Ishikawa (cell line): ENCODE measurements around the gene RNF31.

ENCODE experiments used
- CEBPB ChIP-seq: IDR thresholded peaks from 2 replicates; pipeline ENCODE4 v1.6.1; 2012
- CREB1 ChIP-seq: IDR thresholded peaks from 2 replicates; pipeline ENCODE4 v1.6.1; 2012; ENCODE audit warnings: low read depth
- EGR1 ChIP-seq: IDR thresholded peaks from 2 replicates; pipeline ENCODE4 v1.6.1; 2012
- EP300 ChIP-seq: IDR thresholded peaks from 2 replicates; pipeline ENCODE4 v1.6.1; 2012; ENCODE audit warnings: borderline replicate concordance
- FOXM1 ChIP-seq: IDR thresholded peaks from 2 replicates; pipeline ENCODE4 v1.6.1; 2012; ENCODE audit warnings: low read depth, borderline replicate concordance
- NFIC ChIP-seq: IDR thresholded peaks from 2 replicates; pipeline ENCODE4 v1.6.1; 2012
- RAD21 ChIP-seq: IDR thresholded peaks from 2 replicates; pipeline ENCODE4 v1.6.1; 2012; ENCODE audit warnings: low read depth
- TAF1 ChIP-seq: IDR thresholded peaks from 2 replicates; pipeline ENCODE4 v1.6.1; 2012; ENCODE audit warnings: low read depth, mild to moderate bottlenecking
- TCF12 ChIP-seq: IDR thresholded peaks from 2 replicates; pipeline ENCODE4 v1.6.1; 2012; ENCODE audit warnings: low read depth
- TEAD4 ChIP-seq: IDR thresholded peaks from 2 replicates; pipeline ENCODE4 v1.6.1; 2012
- YY1 ChIP-seq: IDR thresholded peaks from 2 replicates; pipeline ENCODE4 v1.6.1; 2012; ENCODE audit warnings: low read depth
- ZBTB7A ChIP-seq: IDR thresholded peaks from 2 replicates; pipeline ENCODE4 v1.6.1; 2012; ENCODE audit warnings: low read depth
- TF ChIP-seq, protein P1 (sequence below): IDR thresholded peaks from 2 replicates; pipeline ENCODE4 v1.6.1; 2012
- TF ChIP-seq, protein P2 (sequence below): IDR thresholded peaks from 2 replicates; pipeline ENCODE4 v1.6.1; 2012
- TF ChIP-seq, protein P3 (sequence below): IDR thresholded peaks from 2 replicates; pipeline ENCODE4 v1.6.1; 2012; ENCODE audit warnings: low read depth, mild to moderate bottlenecking

RNF31 gene

DNA sequence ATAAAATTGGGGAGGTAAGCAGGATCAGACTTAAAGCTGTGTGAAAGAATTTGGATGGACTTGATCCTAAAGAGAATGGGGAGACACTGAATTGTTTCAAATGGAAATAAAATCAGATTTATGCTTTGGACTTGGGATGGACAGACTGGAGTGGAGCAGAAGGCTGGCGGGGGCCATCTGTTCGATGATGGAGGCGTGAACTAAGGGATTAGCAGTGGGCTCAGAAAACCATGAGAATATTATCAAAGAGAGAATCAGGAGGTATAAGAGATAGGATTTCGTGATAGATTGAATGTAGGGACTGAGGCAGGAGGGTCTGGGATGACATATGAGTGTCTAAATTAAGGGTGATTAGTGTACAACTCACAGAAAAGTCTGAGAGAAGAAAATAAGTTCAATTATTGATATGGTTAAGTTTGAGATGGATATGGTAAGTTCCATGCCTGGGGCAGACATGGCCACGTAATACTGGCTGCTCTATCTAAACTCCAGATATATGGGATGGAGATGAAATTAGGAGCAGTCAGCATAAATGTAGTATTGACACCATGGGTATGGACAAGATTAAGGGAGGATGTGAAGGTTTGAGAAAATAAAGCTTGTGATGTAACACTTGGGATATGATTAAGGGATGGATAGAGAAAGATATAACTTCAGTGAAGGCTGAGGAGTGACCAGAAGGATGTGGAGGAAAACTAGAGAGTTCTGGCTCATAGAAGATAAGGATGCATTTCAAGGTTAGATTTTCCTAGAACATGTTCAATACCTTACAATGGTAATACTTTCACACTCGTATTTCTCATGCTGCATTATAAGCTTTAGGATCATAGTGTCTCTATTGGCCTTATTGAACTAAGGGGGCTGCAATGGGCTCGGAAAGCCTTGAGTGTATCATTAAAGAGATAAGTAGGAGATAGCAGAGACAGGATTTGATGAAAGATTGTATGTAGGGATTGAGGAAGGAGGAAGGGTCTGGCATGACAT is 57.2 kb downstream of the RNF31 start:
- no peak for TF ChIP-seq TEAD4

DNA sequence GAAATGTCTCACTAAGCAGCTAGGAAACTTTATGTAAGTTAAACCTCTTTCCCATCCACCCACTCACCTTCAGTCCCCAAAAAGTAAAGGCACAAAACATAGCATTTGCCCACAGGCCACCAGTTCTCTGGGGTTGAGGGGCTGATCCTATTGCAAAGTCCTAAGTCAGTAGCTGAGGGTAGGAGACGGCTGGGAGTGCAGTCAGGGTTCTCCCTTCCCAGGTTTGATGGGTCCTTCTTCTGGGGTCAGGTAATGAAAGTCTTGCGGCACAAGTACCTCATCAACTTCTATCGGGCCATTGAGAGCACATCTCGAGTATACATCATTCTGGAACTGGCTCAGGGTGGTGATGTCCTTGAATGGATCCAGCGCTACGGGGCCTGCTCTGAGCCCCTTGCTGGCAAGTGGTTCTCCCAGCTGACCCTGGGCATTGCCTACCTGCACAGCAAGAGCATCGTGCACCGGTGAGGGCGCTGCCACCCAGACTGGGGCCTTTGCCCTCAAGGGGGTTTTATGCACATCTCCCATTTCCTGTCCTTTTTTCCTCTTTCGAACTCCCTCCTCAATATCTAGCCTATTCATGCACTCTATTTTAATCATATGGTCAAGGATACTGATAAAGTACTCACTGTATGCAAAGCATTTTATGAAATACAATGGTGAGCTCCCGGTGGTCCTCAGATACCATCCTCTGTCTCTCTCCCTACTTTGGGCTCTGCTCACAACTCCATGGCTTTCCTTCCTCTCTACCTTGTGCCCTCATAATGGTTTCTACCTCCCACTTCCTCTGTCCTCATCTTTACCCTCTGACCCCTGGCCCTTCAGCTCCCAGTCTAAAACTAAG is 59.2 kb downstream of the RNF31 start:
- TF ChIP-seq CEBPB, result no peak
- no peak for TF ChIP-seq TAF1
- TF ChIP-seq, protein P1, sequence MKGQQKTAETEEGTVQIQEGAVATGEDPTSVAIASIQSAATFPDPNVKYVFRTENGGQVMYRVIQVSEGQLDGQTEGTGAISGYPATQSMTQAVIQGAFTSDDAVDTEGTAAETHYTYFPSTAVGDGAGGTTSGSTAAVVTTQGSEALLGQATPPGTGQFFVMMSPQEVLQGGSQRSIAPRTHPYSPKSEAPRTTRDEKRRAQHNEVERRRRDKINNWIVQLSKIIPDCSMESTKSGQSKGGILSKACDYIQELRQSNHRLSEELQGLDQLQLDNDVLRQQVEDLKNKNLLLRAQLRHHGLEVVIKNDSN, result no peak

DNA sequence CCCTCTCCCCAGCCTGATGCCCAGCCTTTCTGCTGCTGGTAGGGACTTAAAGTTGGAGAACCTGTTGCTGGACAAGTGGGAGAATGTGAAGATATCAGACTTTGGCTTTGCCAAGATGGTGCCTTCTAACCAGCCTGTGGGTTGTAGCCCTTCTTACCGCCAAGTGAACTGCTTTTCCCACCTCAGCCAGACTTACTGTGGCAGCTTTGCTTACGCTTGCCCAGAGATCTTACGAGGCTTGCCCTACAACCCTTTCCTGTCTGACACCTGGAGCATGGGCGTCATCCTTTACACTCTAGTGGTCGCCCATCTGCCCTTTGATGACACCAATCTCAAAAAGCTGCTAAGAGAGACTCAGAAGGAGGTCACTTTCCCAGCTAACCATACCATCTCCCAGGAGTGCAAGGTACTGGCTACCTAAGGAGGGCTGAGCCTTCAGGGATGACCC is 59.8 kb downstream of the RNF31 start:
- TF ChIP-seq TAF1 (no peak), TEAD4 (no peak), TCF12 (no peak), EGR1 (no peak), CEBPB (no peak), YY1 (no peak), NFIC (no peak), FOXM1 (no peak)
- TF ChIP-seq, protein P2, sequence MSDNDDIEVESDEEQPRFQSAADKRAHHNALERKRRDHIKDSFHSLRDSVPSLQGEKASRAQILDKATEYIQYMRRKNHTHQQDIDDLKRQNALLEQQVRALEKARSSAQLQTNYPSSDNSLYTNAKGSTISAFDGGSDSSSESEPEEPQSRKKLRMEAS, result no peak

DNA sequence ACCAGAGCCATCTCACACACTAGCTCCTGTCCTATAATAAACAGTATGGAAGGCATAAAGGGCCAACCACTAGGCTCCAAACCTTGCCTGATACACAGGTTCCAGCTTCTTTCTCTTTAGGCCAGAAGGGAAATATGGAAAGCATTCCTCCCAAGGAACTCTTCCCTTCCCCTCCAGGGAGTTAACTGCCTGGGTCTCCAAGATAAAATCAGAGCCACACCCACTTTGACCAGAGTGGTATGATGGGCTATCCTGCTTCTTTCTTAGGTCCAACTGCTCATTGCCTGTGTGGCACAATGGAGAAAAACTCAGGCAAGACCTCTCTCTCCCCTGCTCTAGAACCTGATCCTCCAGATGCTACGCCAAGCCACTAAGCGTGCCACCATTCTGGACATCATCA is 60.3 kb downstream of the RNF31 start:
- TF ChIP-seq, protein P2, result no peak
- TF ChIP-seq, protein P1, result no peak
- TF ChIP-seq NFIC (no peak), EP300 (no peak), YY1 (no peak), EGR1 (no peak), CEBPB (no peak), RAD21 (no peak), FOXM1 (no peak), CREB1 (no peak), TCF12 (no peak), TEAD4 (no peak), TAF1 (no peak), ZBTB7A (no peak)
- TF ChIP-seq, protein P3, sequence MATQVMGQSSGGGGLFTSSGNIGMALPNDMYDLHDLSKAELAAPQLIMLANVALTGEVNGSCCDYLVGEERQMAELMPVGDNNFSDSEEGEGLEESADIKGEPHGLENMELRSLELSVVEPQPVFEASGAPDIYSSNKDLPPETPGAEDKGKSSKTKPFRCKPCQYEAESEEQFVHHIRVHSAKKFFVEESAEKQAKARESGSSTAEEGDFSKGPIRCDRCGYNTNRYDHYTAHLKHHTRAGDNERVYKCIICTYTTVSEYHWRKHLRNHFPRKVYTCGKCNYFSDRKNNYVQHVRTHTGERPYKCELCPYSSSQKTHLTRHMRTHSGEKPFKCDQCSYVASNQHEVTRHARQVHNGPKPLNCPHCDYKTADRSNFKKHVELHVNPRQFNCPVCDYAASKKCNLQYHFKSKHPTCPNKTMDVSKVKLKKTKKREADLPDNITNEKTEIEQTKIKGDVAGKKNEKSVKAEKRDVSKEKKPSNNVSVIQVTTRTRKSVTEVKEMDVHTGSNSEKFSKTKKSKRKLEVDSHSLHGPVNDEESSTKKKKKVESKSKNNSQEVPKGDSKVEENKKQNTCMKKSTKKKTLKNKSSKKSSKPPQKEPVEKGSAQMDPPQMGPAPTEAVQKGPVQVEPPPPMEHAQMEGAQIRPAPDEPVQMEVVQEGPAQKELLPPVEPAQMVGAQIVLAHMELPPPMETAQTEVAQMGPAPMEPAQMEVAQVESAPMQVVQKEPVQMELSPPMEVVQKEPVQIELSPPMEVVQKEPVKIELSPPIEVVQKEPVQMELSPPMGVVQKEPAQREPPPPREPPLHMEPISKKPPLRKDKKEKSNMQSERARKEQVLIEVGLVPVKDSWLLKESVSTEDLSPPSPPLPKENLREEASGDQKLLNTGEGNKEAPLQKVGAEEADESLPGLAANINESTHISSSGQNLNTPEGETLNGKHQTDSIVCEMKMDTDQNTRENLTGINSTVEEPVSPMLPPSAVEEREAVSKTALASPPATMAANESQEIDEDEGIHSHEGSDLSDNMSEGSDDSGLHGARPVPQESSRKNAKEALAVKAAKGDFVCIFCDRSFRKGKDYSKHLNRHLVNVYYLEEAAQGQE, result no peak
